ENCODE data around the gene FICD. TPM values are rescaled to one million over a fixed set of nuclear protein-coding genes. Genes with fewer than 3 reads are reported as not detected.
A peak's percentile ranks its signal among the peaks of the same experiment; 100 is the strongest.
"Not testable (repeated sequence)": the region's sequence is repeated elsewhere in the genome, so short reads cannot be mapped to it uniquely, and the experiment has no call there.

The FICD gene
- polyA plus RNA-seq = 1 to 10 TPM; 1.3 to 6.3 (median 3.1) TPM

- 0 to 1% (median 0%) methylated on average over 54 to 67 of the region's 67 CpGs for WGBS, 3 donors
- H3K27ac ChIP-seq (ENCODE audit: low read depth, low read length) = peak within 1 kb of the TSS; percentile 44
Observed at GRCh38 chr12:108514973-108515814, at the start of gene FICD. FICD (plus strand) TSS chr12:108515277; CDS start chr12:108516973, 1,696 bp downstream.

- 63 to 65% (median 63%) methylated on average over 3 of the region's 3 CpGs for WGBS, 3 donors
- H3K27ac ChIP-seq (ENCODE audit: low read depth, low read length) = no peak overlapping the region
Observed at GRCh38 chr12:108465417-108465816, 49.7 kb upstream of the FICD start.

GRCh38 chr12:108468196-108468968 is 46.7 kb upstream of the FICD start:
- no peak overlapping the region for H3K27ac ChIP-seq (ENCODE audit: low read depth, low read length)
- 41 to 69% (median 63%) methylated on average over 4 to 6 of the region's 6 CpGs for WGBS, 3 donors

DNA sequence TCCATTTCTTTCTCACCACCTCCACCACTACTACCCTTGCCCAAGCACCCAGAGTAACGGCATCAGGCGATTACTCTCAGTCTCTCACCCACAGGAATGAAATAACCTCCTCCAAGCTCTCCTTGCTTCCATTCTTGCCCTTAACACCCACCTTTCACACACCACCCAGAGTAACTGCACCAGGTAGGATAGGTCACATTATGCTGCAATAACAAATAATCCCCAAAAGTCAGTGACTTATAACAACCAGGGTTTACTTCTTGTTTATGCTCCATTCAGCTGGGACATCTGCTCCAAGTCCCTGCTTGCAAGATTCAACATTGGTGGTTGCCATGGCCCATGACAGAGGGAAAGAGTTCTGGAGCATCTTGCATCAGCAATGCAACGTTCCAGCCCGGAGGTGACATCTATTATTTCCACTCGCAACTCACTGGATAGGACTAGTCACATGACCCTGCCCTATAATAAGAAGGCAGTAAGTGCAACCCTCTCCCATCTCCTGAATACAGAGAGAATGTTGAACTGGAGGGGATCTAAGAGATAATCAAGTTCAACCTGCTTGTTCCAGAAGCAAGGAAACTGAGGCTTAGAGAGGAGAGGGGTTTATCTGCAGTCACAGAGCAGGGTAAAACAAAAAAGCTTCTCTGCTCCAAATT is 41.5 kb upstream of the FICD start:
- no peak overlapping the region for H3K27ac ChIP-seq (ENCODE audit: low read depth, low read length)
- WGBS, 3 donors = 62 to 77% (median 76%) methylated on average over 5 of the region's 5 CpGs

DNA sequence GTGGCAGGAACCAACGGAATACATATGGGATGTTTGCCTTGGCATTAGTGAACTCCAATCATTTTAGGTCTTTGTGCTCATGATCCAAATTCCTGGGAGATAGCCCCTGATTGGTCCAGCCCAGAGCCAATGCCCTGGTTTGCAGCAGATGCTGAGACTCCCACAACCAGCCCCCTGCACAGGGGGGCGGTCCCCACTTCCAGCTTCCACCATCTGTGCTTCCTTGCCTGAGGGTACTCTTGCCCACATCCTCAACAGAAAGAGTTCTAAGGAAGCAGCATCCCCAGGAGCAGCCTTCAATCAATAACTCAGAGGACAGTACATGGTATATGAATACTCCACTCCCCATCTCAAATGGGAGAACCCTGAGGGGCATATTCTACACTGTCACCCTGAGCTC is 39.7 kb upstream of the FICD start:
- 47 to 73% (median 64%) methylated on average over 2 of the region's 2 CpGs for WGBS, 3 donors
- no peak overlapping the region for H3K27ac ChIP-seq (ENCODE audit: low read depth, low read length)

DNA sequence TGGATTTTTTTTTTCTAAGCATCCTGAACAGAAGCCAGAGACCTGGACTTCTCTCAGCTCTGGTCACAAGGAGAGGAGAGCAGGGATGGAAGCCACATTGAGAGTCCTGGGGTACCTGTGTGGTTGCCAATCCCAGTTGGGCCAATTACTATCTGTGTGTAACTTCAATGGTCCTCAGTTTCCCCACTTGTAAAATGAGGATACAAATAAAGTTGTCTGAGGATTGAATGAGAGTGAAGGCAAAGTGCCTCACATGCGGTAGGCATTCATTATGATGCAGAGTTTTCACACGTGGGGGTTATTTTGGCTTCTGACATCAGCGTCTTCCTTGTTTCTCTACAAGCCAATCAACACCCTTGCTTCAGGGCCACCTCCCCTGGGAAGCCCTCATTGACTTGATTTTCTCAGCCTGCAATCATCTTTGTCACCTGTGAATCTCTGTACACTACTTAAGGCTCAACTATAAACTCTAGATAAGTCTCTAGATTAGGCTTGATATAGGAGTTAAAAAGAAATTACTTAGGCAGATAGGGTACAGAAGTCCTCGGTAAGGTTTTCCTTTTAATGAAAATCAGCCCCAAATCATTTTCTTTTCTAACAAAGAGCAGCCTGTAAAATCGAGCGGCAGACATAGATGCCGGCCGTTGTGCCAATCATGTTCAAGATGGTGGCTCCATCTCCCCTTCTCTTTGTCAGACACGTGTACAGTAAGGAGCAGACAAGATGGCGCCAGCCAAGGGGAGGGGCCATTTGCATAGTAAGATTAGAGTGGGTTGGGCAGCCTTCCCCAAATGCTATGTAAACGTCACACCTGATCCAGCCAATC is 37.8 kb upstream of the FICD start:
- WGBS, 3 donors = 76 to 83% (median 81%) methylated on average over 11 of the region's 11 CpGs
- H3K27ac ChIP-seq (ENCODE audit: low read depth, low read length) = no peak overlapping the region

DNA sequence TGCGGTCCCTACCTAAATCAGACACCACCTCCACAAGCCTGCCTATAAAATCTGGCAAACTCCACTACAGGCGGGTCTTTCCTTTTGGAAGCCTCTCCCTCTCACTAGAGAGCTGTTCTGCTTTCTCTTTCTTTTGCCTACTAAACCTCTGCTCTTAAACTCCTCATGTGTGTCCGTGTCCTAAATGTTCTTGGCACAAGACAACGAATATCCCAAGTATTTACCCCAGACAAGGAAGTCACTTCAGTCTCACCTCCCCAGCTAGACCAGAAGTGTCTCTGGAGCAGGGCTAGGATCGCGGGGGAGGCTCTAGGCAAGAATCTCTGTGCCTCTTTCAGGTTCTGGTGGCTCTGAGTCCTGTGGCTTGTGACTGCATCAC is 37.2 kb upstream of the FICD start:
- 69 to 84% (median 81%) methylated on average over 6 of the region's 6 CpGs for WGBS, 3 donors
- H3K27ac ChIP-seq (ENCODE audit: low read depth, low read length) = no peak overlapping the region

DNA sequence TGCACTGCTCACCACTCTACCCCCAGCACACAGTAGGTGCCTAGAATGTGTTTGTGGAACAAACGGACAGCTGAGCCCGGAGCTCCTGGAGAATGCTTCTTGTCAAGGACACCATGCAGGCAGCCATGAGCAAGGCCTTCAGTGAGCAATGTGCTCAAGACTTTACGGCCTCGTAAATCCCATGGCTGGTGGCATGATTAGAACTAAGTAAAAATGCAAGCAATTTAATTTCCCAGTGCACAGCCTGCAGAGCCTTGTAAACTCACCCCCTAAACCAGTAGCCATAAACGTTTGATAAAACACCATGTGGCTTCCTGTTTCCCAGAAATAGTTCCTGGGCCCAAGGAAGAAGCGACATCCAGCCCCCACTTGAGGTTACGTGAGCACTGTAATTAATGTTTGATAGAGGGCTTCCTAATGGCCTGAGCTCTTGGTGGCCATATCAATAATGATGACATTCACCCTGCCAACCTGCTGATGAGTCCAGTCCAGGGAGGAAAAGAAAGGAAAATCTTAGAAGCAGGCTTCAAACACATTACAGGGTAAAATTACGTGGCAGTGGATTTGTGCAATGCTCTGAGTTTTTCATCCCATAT is 36.4 kb upstream of the FICD start:
- H3K27ac ChIP-seq (ENCODE audit: low read depth, low read length) = no peak overlapping the region
- 49 to 63% (median 56%) methylated on average over 8 of the region's 8 CpGs for WGBS, 3 donors

GRCh38 chr12:108479364-108480070 is 35.6 kb upstream of the FICD start:
- 58 to 72% (median 64%) methylated on average over 6 of the region's 6 CpGs for WGBS, 3 donors
- H3K27ac ChIP-seq (ENCODE audit: low read depth, low read length) = no peak overlapping the region

- no peak overlapping the region for H3K27ac ChIP-seq (ENCODE audit: low read depth, low read length)
- 48 to 53% (median 52%) methylated on average over 11 of the region's 11 CpGs for WGBS, 3 donors
Observed at GRCh38 chr12:108482717-108483212, 32.3 kb upstream of the FICD start.

- no peak overlapping the region for H3K27ac ChIP-seq (ENCODE audit: low read depth, low read length)
- whole genome bisulfite sequencing, 3 donors = 64 to 67% (median 67%) methylated on average over 6 of the region's 6 CpGs
Observed at GRCh38 chr12:108483213-108484059, 31.6 kb upstream of the FICD start.

GRCh38 chr12:108484431-108484830 is 30.6 kb upstream of the FICD start:
- 74 to 83% (median 79%) methylated on average over 2 of the region's 2 CpGs for WGBS, 3 donors
- H3K27ac ChIP-seq (ENCODE audit: low read depth, low read length) = no peak overlapping the region

DNA sequence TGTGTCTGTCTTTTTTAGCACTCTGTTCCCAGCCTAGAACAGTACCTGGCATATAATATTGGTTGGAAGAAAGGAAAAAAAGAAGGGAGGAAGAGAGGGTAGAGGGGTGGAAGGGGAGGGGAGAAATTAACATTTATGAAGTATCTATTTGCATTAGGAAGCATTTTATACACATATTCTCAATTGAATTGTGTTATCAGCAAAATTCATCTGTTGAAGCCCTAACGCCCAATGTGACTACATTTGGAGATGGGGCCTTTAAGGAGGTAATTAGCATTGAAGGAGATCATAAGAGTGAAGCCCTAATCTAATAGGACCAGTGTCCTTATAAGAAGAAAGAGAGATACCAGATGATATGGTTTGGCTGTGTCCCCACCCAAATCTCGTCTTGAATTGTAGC is 30.2 kb upstream of the FICD start:
- no peak overlapping the region for H3K27ac ChIP-seq (ENCODE audit: low read depth, low read length)
- WGBS, 3 donors = 51 to 74% (median 72%) methylated on average over 2 of the region's 2 CpGs

- H3K27ac ChIP-seq (ENCODE audit: low read depth, low read length) = not testable (repeated sequence)
- WGBS, 3 donors = 63 to 72% (median 70%) methylated on average over 7 of the region's 7 CpGs
Observed at GRCh38 chr12:108485371-108485770, 29.7 kb upstream of the FICD start.

DNA sequence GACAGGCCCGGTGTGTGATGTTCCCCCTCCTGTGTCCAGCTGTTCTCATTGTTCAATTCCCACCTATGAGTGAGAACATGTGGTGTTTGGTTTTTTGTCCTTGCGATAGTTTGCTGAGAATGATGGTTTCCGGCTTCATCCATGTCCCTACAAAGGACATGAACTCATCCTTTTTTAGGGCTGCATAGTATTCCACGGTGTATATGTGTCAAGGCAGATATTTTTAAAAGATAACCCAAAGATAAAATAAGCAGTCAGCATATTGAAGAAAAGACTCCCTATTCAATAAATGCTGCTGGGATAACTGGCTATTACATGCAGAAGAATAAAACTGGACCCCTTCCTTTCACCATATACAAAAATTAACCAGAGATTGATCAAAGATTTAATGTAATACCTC is 28.0 kb upstream of the FICD start:
- WGBS, 3 donors = 74 to 92% (median 89%) methylated on average over 3 to 4 of the region's 4 CpGs
- H3K27ac ChIP-seq (ENCODE audit: low read depth, low read length) = not testable (repeated sequence)

- WGBS, 3 donors = 53 to 79% (median 70%) methylated on average over 2 of the region's 2 CpGs
- H3K27ac ChIP-seq (ENCODE audit: low read depth, low read length) = no peak overlapping the region
Observed at GRCh38 chr12:108491256-108491655, 23.8 kb upstream of the FICD start.

Data from adipose tissue (tissue), 3 donors.